HepG2 (cell line): ENCODE data around the gene FBXO24. TPM values are rescaled to one million over a fixed set of nuclear protein-coding genes. Genes with fewer than 3 reads are reported as not detected.

Source experiments
- ATF4 ChIP-seq, 2 experiments: fragments of 450-650 bp in 1 of 2; sonication (generic) in 1 of 2; formaldehyde crosslinking; IDR thresholded peaks; 2 replicates each; pipeline versions ENCODE4 v1.5.0 to v1.8.0; 2020 to 2022; ENCODE audit warnings: mild to moderate bottlenecking in 1 of 2, missing genetic modification reagents in 1 of 2
- GABPA ChIP-seq, 2 experiments: IDR thresholded peaks; 2 replicates each; pipeline ENCODE4 v1.6.1; 2011 to 2016; ENCODE audit warnings: low read depth in 2 of 2, low read length in 1 of 2, missing biosample characterization in 1 of 2, missing genetic modification characterization in 1 of 2
- KMT2B ChIP-seq: IDR thresholded peaks from 2 replicates; pipeline ENCODE4 v1.6.1; 2016; ENCODE audit warnings: missing genetic modification reagents, missing compliant biosample characterization
- PPARG ChIP-seq: conservative IDR thresholded peaks from 2 replicates; pipeline ENCODE4 v1.6.1; 2016; ENCODE audit warnings: missing biosample characterization, missing genetic modification reagents
- PRDM4 ChIP-seq: sonication (generic); formaldehyde crosslinking; IDR thresholded peaks from 2 replicates; pipeline ENCODE4 v1.9.0; 2021; ENCODE audit warnings: missing genetic modification reagents, borderline replicate concordance
- ZBTB38 ChIP-seq: sonication (generic); formaldehyde crosslinking; IDR thresholded peaks from 2 replicates; pipeline ENCODE4 v1.5.1; 2020; ENCODE audit warnings: mild to moderate bottlenecking, missing genetic modification reagents
- ZFP82 ChIP-seq: sonication (generic); formaldehyde crosslinking; IDR thresholded peaks from 2 replicates; pipeline ENCODE4 v1.5.1; 2020; ENCODE audit warnings: mild to moderate bottlenecking, missing genetic modification reagents, borderline replicate concordance
- ZNF180 ChIP-seq: sonication (generic); formaldehyde crosslinking; IDR thresholded peaks from 2 replicates; pipeline ENCODE4 v1.4.0; 2020; ENCODE audit warnings: low read depth, missing genetic modification reagents, borderline replicate concordance
- ZNF382 ChIP-seq: sonication (generic); formaldehyde crosslinking; IDR thresholded peaks from 2 replicates; pipeline ENCODE4 v1.5.0; 2020; ENCODE audit warnings: missing genetic modification reagents, mild to moderate bottlenecking, borderline replicate concordance
- polyA plus RNA-seq, 8 experiments: library from polyadenylated mRNA; depleted of rRNA in 3 of 8; stranded (reverse) in 7 of 8; unstranded in 1 of 8; fragments of >200 nt; fragmentation: Illumina TruSeq in 4 of 8; extraction: Trizol in 4 of 8; gene quantifications; 2 replicates each; pipeline versions ENCODE4 v1.2.1 to v1.2.3, GENCODE V29; 2011 to 2016; ENCODE audit warnings: low read depth in 4 of 8, missing spikeins in 1 of 8, mixed read lengths in 1 of 8; ENCODE audit not compliant: insufficient read depth in 1 of 8
- total RNA-seq, 5 experiments: library from RNA; depleted of rRNA; stranded (reverse); fragments of >200 nt; fragmentation: Illumina TruSeq; extraction: Trizol; gene quantifications; 2 replicates each; pipeline ENCODE4 v1.2.3, GENCODE V29; 2016; ENCODE audit warnings: low read depth in 1 of 5
- TF ChIP-seq, protein P1 (sequence below): sonication (generic); formaldehyde crosslinking; IDR thresholded peaks from 2 replicates; pipeline ENCODE4 v1.4.0; 2020; ENCODE audit warnings: mild to moderate bottlenecking, low read depth, missing genetic modification reagents
- TF ChIP-seq, protein P2 (sequence below): sonication (generic); formaldehyde crosslinking; IDR thresholded peaks from 2 replicates; pipeline ENCODE4 v1.5.1; 2020; ENCODE audit warnings: missing genetic modification reagents, mild to moderate bottlenecking, borderline replicate concordance
- TF ChIP-seq, protein P3 (sequence below): sonication (generic); formaldehyde crosslinking; IDR thresholded peaks from 2 replicates; pipeline ENCODE4 v1.5.0; 2020; ENCODE audit warnings: missing genetic modification reagents

Gene FBXO24
- total and polyA plus RNA-seq, 2 of the 13 experiments (the other 11 are each of a cell fraction or from before 2014, with no cell fraction given) = 0.20 to 0.55 TPM

DNA sequence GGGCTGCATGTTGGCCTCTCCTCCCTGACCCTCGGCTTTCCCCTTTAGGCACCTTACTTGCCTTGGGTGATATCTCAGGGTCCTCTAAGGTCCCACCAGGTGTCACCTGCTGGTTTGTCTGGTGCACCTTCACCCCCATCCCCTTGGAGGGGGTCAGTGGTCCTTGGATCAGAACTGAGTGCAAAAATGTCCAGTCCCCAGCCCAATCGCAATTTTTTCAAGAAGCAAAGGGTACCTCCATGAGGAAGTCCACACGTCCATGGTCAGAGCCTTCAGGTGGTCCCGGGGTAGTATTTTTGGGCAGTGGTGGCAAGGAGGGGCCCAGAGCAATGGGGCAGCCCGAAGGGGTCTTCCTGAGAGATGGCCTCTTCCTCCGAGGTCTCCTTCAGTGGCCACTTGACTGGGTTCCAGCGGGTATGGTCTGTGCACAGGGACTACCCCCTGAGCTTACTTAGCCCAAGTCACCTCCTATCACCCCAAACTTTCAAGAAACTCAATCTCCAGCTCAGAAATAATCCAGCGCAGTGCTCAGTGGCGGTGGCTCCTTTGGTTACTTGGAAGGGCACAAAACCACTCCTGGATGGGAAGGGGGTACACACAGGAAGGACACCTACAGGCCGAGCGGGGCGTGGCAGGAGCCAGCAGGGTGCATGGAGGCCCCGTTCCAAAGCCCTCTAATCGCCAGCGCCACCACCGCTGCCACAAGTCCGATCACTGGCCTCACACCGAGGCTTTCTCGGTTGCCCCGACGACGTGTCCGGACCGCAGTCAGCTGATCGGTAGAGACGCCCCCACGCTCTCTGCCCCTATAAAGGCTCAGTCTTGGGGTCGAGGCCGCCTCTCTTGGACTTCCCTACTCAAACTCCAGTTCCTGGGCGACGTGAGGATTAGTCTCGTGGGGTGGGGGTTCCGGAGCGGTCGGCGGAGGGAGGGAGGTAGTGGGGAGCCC is 17.0 kb upstream of the FBXO24 start (continued):
- no peak for TF ChIP-seq ZNF180 (CRISPR knock-in tag)
- TF ChIP-seq KMT2B = no peak
- TF ChIP-seq PRDM4 = no peak
- TF ChIP-seq, protein P1, sequence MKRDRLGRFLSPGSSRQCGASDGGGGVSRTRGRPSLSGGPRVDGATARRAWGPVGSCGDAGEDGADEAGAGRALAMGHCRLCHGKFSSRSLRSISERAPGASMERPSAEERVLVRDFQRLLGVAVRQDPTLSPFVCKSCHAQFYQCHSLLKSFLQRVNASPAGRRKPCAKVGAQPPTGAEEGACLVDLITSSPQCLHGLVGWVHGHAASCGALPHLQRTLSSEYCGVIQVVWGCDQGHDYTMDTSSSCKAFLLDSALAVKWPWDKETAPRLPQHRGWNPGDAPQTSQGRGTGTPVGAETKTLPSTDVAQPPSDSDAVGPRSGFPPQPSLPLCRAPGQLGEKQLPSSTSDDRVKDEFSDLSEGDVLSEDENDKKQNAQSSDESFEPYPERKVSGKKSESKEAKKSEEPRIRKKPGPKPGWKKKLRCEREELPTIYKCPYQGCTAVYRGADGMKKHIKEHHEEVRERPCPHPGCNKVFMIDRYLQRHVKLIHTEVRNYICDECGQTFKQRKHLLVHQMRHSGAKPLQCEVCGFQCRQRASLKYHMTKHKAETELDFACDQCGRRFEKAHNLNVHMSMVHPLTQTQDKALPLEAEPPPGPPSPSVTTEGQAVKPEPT (CRISPR knock-in tag) = 0 out of 2 replicates have a peak, but pooled peaks have one; percentile 79
- TF ChIP-seq GABPA (IDR thresholded peaks at IDR 0.05; ENCODE audit: low read depth, low read length) = no peak
- no peak for TF ChIP-seq GABPA (CRISPR knock-in tag; IDR thresholded peaks at IDR 0.05; ENCODE audit: low read depth)
- peak; percentile 83 for TF ChIP-seq ZFP82 (CRISPR knock-in tag)
- no peak for TF ChIP-seq ZNF382 (CRISPR knock-in tag)
- TF ChIP-seq, protein P2, sequence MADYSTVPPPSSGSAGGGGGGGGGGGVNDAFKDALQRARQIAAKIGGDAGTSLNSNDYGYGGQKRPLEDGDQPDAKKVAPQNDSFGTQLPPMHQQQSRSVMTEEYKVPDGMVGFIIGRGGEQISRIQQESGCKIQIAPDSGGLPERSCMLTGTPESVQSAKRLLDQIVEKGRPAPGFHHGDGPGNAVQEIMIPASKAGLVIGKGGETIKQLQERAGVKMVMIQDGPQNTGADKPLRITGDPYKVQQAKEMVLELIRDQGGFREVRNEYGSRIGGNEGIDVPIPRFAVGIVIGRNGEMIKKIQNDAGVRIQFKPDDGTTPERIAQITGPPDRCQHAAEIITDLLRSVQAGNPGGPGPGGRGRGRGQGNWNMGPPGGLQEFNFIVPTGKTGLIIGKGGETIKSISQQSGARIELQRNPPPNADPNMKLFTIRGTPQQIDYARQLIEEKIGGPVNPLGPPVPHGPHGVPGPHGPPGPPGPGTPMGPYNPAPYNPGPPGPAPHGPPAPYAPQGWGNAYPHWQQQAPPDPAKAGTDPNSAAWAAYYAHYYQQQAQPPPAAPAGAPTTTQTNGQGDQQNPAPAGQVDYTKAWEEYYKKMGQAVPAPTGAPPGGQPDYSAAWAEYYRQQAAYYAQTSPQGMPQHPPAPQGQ (CRISPR knock-in tag) = peak; percentile 98; the same call in 1 of the 2 replicates
- 0 out of 4 replicates have a peak, but pooled peaks of 1 of the 2 experiments have one; percentile 9 for TF ChIP-seq ATF4 (CRISPR knock-in tag; IDR thresholded peaks at IDR 0.05)
- TF ChIP-seq, protein P3, sequence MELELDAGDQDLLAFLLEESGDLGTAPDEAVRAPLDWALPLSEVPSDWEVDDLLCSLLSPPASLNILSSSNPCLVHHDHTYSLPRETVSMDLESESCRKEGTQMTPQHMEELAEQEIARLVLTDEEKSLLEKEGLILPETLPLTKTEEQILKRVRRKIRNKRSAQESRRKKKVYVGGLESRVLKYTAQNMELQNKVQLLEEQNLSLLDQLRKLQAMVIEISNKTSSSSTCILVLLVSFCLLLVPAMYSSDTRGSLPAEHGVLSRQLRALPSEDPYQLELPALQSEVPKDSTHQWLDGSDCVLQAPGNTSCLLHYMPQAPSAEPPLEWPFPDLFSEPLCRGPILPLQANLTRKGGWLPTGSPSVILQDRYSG (CRISPR knock-in tag) = no peak
- peak; percentile 40; the same call in 1 of the 2 replicates for TF ChIP-seq PPARG
- TF ChIP-seq ZBTB38 (CRISPR knock-in tag) = peak; percentile 13; the same call in 1 of the 2 replicates
